ENCODE data around the gene CYSTM1.

The CYSTM1 gene

DNA sequence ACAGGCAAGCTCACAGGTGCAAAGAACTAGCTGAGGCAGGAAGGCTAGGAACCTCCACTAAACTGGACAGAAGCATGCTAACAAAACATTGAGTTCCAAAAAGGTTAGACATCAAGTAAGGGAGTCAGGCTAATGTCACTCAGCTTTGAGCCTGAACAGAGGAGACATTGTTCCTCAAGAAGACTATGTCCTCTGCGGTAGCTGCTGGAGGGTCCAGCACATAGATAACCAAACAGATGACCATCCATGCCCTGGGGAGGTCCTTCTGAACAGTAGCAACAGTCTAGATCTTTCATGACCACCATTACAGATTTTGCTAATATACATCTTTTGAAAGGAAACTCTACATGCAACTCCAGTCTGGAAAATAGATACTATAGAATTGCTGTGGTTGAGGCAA lies 57.7 kb downstream of the CYSTM1 start:
- no peak for TF ChIP-seq CTCF (IDR thresholded peaks at IDR 0.05; ENCODE audit: insufficient read depth, low read depth, low read length, missing control alignments)
- H3K4me3 ChIP-seq (ENCODE audit: low read depth, low read length) = no peak overlapping the region
- DNase-seq (ENCODE audit: low read depth) = no peak

DNA sequence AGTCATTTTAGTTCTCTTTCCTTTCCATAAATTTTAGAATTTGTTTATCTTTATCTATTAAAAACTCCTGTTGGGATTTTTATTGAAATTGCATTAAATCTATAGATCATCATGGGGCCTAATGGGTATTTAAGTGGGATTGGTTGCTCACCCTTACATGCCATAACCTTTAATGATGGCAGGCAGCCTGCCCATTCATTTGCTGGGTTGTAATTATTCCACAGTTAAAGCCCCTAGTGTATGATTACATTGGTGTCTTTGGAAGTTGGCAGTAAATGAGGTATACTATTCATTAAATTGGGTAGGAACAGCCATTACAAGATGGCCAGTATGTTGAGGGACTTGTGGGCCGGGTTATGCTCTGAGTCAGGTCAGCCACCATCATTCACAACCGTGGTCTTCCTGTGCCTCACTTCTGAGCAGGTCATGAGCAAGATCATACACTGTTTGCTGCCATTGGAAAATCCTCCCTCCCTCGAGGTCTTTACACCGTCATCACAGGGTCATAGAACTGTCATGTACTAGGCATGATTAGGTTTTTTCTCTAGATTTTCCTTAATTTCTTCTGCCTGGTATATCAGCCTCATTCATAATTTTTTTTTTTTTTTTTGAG lies 59.5 kb downstream of the CYSTM1 start:
- no peak for DNase-seq (ENCODE audit: low read depth)
- TF ChIP-seq CTCF (IDR thresholded peaks at IDR 0.05; ENCODE audit: insufficient read depth, low read depth, low read length, missing control alignments) = no peak
- no peak overlapping the region for H3K4me3 ChIP-seq (ENCODE audit: low read depth, low read length)

DNA sequence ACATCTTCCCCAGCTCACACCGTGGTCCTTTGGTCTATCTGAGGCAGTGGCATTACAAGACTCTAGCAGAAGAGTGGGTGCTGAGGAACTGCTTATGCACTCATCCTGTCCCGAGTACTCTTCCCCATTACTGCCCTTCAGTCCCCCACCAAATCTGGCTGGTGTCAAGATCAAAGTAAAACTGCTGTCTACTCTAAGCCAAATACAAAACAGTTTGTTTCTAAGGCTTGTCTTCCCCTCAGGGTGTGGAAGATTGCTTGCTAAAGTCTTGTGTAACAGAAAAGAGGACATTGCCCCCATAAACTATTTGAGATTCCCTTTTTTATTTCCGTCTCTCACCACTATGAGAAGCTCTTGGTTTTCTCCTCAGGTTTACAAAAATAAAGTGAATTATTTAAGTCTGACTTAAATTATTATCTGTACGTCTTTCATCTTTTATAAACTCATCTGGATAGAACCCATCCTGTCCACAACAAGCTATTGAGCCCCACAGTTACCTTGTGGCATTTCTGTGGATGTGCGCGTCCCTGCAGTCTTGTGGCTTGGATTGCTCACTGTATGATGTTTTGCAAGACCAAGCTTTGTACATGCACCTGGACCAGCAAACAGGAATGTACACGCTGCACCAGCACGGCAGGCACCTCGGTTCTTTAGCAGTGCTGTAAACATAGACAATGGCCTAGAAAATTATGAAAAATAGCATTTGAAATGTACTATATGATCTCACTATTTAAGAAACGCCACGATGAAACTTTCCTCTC lies 61.0 kb downstream of the CYSTM1 start:
- no peak for DNase-seq (ENCODE audit: low read depth)
- H3K4me3 ChIP-seq (ENCODE audit: low read depth, low read length) = no peak overlapping the region
- TF ChIP-seq CTCF (IDR thresholded peaks at IDR 0.05; ENCODE audit: insufficient read depth, low read depth, low read length, missing control alignments) = no peak

- no peak for TF ChIP-seq CTCF (IDR thresholded peaks at IDR 0.05; ENCODE audit: insufficient read depth, low read depth, low read length, missing control alignments)
- H3K4me3 ChIP-seq (ENCODE audit: low read depth, low read length) = no peak overlapping the region
- no peak for DNase-seq (ENCODE audit: low read depth)
Observed at GRCh38 chr5:140236891-140237598, 62.1 kb downstream of the CYSTM1 start.

DNA sequence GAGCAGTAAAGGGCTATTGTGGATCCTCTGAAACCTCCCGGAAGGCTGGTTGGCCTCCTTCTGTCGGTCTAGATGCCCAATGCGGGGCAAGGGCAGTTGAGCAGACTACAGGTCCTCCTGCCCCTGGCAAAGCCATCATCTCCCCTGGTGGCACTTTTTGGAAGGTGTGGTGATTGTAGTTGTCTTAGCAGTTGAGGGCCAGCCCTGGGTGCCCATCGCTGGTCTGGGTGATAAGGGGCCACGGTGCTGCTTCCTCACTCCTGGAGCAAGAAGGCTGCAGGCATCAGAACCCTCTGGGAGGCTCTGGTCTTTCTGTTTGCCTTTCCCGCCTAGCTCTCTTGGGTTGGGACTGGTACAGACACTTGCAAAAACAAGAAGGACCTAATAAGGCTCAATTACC lies 63.8 kb downstream of the CYSTM1 start:
- no peak overlapping the region for H3K4me3 ChIP-seq (ENCODE audit: low read depth, low read length)
- TF ChIP-seq CTCF (IDR thresholded peaks at IDR 0.05; ENCODE audit: insufficient read depth, low read depth, low read length, missing control alignments) = no peak
- no peak for DNase-seq (ENCODE audit: low read depth)

- no peak for TF ChIP-seq CTCF (IDR thresholded peaks at IDR 0.05; ENCODE audit: insufficient read depth, low read depth, low read length, missing control alignments)
Observed at GRCh38 chr5:140239461-140239860, 64.5 kb downstream of the CYSTM1 start.

More at GRCh38 chr5:140239461-140239860, 64.5 kb downstream of the CYSTM1 start:
- no peak for DNase-seq (ENCODE audit: low read depth)
- no peak overlapping the region for H3K4me3 ChIP-seq (ENCODE audit: low read depth, low read length)

Data from GM12865 (cell line).